ENCODE data around the gene SPEG. TPM values are rescaled to one million over a fixed set of nuclear protein-coding genes. Genes with fewer than 3 reads are reported as not detected.

The SPEG gene
- total and polyA plus RNA-seq, 2 experiments from 2014 or later, result 12.6 to 32.4 TPM

DNA sequence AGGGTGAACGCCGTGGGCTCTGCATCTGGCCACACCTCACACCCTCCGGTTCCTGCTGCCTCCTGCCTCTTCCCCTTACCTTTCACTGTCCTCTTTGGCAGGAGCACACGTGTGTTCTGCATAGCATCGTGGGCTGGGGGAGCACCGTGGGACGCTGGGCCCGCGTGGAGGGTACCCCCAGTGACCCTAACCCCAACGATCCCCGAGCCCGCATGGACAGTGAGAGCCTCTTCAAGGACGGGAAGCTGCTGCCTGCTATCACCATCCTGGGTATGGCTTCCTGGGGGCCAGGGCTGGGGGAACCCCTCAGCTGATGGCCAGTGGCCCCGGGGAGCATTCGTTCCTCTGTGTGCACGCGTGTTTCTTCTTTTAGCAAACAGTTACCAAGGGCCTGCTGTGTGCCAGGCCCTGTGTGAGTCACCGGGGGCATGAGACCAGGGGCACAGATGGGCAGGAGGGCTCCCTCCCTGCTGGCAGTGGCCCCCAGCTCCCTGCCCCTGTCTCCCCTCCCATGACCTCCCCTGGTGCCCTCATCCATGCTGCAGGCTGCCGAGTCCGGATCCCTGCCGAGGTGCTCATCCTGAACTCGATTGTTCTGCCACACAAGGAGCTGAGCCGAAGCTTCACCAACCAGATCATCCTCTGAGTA, 71.6 kb downstream of the SPEG start:
- TF ChIP-seq NANOG (IDR thresholded peaks at IDR 0.05; ENCODE audit: borderline replicate concordance) (no peak), POLR2AphosphoS5 (IDR thresholded peaks at IDR 0.05; ENCODE audit: low read depth) (no peak), EZH2phosphoT487 (IDR thresholded peaks at IDR 0.05; ENCODE audit: unreplicated experiment) (no peak), CREB1 (CRISPR knock-in tag; IDR thresholded peaks at IDR 0.05; ENCODE audit: low read depth) (no peak), STAT1 (IDR thresholded peaks at IDR 0.05; ENCODE audit: unreplicated experiment) (no peak), JUNB (IDR thresholded peaks at IDR 0.05; ENCODE audit: unreplicated experiment) (no peak), ZNF331 (CRISPR knock-in tag; IDR thresholded peaks at IDR 0.05; ENCODE audit: low read depth) (no peak), ZNF114 (CRISPR knock-in tag; IDR thresholded peaks at IDR 0.05) (no peak), ZNF462 (CRISPR knock-in tag; IDR thresholded peaks at IDR 0.05) (no peak), CTCF (conservative IDR thresholded peaks at IDR 0.05; ENCODE audit: low read depth in 2 of 2) (no peak), EZH2 (IDR thresholded peaks at IDR 0.05; ENCODE audit: low read depth, unreplicated experiment) (no peak)
- TF ChIP-seq, protein P1, sequence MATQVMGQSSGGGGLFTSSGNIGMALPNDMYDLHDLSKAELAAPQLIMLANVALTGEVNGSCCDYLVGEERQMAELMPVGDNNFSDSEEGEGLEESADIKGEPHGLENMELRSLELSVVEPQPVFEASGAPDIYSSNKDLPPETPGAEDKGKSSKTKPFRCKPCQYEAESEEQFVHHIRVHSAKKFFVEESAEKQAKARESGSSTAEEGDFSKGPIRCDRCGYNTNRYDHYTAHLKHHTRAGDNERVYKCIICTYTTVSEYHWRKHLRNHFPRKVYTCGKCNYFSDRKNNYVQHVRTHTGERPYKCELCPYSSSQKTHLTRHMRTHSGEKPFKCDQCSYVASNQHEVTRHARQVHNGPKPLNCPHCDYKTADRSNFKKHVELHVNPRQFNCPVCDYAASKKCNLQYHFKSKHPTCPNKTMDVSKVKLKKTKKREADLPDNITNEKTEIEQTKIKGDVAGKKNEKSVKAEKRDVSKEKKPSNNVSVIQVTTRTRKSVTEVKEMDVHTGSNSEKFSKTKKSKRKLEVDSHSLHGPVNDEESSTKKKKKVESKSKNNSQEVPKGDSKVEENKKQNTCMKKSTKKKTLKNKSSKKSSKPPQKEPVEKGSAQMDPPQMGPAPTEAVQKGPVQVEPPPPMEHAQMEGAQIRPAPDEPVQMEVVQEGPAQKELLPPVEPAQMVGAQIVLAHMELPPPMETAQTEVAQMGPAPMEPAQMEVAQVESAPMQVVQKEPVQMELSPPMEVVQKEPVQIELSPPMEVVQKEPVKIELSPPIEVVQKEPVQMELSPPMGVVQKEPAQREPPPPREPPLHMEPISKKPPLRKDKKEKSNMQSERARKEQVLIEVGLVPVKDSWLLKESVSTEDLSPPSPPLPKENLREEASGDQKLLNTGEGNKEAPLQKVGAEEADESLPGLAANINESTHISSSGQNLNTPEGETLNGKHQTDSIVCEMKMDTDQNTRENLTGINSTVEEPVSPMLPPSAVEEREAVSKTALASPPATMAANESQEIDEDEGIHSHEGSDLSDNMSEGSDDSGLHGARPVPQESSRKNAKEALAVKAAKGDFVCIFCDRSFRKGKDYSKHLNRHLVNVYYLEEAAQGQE (IDR thresholded peaks at IDR 0.05; ENCODE audit: unreplicated experiment), result no peak
- TF ChIP-seq, protein P2, sequence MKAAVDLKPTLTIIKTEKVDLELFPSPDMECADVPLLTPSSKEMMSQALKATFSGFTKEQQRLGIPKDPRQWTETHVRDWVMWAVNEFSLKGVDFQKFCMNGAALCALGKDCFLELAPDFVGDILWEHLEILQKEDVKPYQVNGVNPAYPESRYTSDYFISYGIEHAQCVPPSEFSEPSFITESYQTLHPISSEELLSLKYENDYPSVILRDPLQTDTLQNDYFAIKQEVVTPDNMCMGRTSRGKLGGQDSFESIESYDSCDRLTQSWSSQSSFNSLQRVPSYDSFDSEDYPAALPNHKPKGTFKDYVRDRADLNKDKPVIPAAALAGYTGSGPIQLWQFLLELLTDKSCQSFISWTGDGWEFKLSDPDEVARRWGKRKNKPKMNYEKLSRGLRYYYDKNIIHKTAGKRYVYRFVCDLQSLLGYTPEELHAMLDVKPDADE (IDR thresholded peaks at IDR 0.05), result no peak
- peaks cover 34% of the 10 kb centered on the region for H3K27me3 Mint-ChIP-seq (ENCODE audit: insufficient read depth, low read depth, poor library complexity)

More for the DNA sequence above, 71.6 kb downstream of the SPEG start:
- Histone ChIP-seq H3K27me3 (ENCODE audit: insufficient read depth) (peaks cover 9% of the 10 kb centered on the region), H4K20me1 (replicated peaks; ENCODE audit: insufficient read depth) (no peaks in the 10 kb centered on the region), H3K36me3 (ENCODE audit: insufficient read depth) (no peaks in the 10 kb centered on the region), H3K9me2 (ENCODE audit: insufficient read depth) (no peaks in the 10 kb centered on the region), H3K4me3 (peak overlapping the region; percentile 44), H3K4me1 (ENCODE audit: insufficient read depth) (peaks cover 59% of the 10 kb centered on the region), H3K4me2 (peak overlapping the region; percentile 92), H2AFZ (no peak overlapping the region), H3F3A (replicated peaks; ENCODE audit: low read depth) (peaks cover 17% of the 10 kb centered on the region), H3K27ac (ENCODE audit: low read depth) (peak overlapping the region; percentile 96), H3K79me2 (replicated peaks; ENCODE audit: insufficient read depth) (no peaks in the 10 kb centered on the region)
- H3K27ac Mint-ChIP-seq, result peak overlapping the region; percentile 94
- H3K4me3 Mint-ChIP-seq, result peak overlapping the region; percentile 18
- DNase-seq (ENCODE audit: low spot score) (no peak), ATAC-seq (no peak)
- H3K36me3 Mint-ChIP-seq (ENCODE audit: low read depth), result peaks cover 10% of the 10 kb centered on the region
- H3K4me1 Mint-ChIP-seq, result peaks cover 78% of the 10 kb centered on the region
- no peaks in the 10 kb centered on the region for H3K9me3 Mint-ChIP-seq

Measured in GM23338 (cell line).